Peyer's patch (tissue), 4 donors: ENCODE results near the gene GFY.

ENCODE experiments used
- POLR2A ChIP-seq, 2 donors: fragments of 450-650 bp; IDR thresholded peaks; one replicate each; pipeline ENCODE4 v1.5.1; 2017; ENCODE audit warnings: antibody characterized with exemption in 2 of 2, mild to moderate bottlenecking in 2 of 2, moderate library complexity in 2 of 2
- TF ChIP-seq, protein P1 (sequence below), 6 experiments: fragments of 450-650 bp in 4 of 6; fragments of 200-600 bp in 2 of 6; sonication (generic) in 1 of 6; IDR thresholded peaks; one replicate each; pipeline ENCODE4 v1.5.1; 2017 to 2019; ENCODE audit warnings: antibody characterized with exemption in 6 of 6, mild to moderate bottlenecking in 3 of 6, moderate library complexity in 1 of 6

DNA sequence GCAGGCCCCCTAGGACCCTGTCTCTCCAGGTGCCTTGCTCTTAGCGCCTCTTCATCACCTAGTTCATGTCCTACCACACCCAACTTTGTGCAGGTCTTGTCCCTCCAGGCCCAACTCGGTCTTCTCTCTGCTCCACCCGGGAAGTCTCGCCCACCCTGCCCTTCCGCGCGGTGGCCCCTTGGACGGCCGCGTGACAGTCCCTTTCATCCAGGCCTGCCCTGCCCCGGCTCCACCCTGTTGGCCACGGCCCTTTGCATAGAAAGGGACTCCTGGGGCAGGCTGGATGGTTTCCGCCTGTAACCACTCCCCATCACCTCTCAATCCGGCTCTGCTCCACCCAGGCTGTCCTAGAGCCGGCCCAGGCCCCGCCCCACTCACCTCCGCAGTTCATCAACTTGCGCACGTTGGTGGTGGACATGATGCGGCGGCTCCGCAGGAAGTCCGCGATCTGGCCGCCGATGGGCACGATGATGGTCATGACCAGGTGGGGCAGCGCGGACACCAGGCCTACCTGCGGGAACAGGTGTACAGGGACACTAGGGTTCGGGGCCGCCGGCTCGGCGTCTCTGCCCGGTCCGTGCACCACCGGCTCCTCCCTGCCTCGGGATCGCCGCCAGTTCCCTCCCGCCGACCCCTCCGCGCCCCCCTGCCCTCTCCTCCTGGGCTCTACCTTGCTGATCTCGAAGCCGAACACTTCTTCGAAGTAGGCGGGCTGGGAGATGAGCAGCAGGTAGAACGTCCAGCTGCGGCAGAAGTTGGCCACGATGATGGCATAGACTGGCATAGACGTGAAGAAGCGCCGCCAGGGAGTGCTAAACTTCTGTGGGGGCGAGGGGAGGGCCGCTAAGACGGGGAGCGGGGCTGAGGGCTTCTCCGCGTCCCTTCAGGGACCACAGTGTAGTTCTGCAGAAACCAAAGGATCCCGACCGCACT is 7.2 kb downstream of the GFY start:
- TF ChIP-seq, protein P1, sequence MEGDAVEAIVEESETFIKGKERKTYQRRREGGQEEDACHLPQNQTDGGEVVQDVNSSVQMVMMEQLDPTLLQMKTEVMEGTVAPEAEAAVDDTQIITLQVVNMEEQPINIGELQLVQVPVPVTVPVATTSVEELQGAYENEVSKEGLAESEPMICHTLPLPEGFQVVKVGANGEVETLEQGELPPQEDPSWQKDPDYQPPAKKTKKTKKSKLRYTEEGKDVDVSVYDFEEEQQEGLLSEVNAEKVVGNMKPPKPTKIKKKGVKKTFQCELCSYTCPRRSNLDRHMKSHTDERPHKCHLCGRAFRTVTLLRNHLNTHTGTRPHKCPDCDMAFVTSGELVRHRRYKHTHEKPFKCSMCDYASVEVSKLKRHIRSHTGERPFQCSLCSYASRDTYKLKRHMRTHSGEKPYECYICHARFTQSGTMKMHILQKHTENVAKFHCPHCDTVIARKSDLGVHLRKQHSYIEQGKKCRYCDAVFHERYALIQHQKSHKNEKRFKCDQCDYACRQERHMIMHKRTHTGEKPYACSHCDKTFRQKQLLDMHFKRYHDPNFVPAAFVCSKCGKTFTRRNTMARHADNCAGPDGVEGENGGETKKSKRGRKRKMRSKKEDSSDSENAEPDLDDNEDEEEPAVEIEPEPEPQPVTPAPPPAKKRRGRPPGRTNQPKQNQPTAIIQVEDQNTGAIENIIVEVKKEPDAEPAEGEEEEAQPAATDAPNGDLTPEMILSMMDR (IDR thresholded peaks at IDR 0.05): no peak
- no peak for TF ChIP-seq POLR2A (IDR thresholded peaks at IDR 0.05)
